ENCODE data around the gene MBD3L5. TPM values are rescaled to one million over a fixed set of nuclear protein-coding genes. Genes with fewer than 3 reads are reported as not detected.
"Not testable (repeated sequence)": the region's sequence is repeated elsewhere in the genome, so short reads cannot be mapped to it uniquely, and the experiment has no call there.

MBD3L5 gene
- total and polyA plus RNA-seq, 11 donors: not detected

DNA sequence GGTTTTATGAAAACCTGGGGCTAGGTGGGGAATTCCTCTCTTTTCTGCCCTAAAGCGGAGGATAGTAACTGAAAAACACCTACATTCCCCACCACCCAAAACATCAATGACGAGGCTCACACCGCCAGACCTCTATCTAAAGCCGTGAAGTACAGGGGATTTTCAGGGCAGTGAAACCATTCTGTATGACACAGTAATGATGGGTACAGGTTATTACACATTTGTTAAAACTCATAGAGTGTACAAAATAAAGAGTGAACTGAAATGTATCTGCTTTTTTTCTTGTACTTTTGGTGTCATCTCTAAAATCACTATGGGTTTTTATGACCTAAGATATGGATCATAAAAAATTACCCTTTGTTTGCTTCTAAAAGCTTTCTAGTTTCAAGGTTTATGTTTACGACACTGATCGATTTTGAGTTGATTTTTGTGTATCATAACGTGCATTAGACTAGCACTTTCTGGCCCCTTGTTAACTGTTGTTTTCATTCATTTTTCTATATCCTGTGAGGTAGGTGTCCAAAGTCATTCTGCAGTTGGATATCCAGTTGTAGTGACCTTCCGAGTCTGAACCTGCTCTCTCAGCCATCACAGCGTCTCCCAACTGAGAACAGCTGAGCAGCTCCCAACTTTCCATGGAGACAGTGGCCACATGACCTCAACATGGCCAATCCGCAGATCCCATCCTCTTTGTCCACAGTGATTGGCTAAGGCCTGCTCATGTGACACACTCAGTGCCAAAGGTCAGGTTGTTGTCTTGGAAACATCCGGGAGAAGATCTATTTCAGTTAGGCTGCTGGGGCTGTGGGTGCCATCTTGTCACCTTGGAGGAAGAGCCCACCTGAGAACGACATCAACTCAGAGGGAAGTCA, 19.4 kb upstream of the MBD3L5 start:
- H3K4me1 ChIP-seq: peaks cover 0 to 17% (median 0%) of the 10 kb centered on the region in 12 donors
- no peak overlapping the region for H3K4me3 ChIP-seq
- DNase-seq (no peak), ATAC-seq (no peak)
- intact Hi-C loops (cut with DNase I): no loop called here
- no peaks in the 10 kb centered on the region for H3K36me3 ChIP-seq
- no peak overlapping the region for H3K27ac ChIP-seq
- TF ChIP-seq, protein P1, sequence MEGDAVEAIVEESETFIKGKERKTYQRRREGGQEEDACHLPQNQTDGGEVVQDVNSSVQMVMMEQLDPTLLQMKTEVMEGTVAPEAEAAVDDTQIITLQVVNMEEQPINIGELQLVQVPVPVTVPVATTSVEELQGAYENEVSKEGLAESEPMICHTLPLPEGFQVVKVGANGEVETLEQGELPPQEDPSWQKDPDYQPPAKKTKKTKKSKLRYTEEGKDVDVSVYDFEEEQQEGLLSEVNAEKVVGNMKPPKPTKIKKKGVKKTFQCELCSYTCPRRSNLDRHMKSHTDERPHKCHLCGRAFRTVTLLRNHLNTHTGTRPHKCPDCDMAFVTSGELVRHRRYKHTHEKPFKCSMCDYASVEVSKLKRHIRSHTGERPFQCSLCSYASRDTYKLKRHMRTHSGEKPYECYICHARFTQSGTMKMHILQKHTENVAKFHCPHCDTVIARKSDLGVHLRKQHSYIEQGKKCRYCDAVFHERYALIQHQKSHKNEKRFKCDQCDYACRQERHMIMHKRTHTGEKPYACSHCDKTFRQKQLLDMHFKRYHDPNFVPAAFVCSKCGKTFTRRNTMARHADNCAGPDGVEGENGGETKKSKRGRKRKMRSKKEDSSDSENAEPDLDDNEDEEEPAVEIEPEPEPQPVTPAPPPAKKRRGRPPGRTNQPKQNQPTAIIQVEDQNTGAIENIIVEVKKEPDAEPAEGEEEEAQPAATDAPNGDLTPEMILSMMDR (IDR thresholded peaks at IDR 0.05): no peak
- TF ChIP-seq POLR2A (IDR thresholded peaks at IDR 0.05): no peak
- H3K9me3 ChIP-seq: peaks cover 0 to 5% (median 0%) of the 10 kb centered on the region in 12 donors
- peaks cover 0 to 6% (median 0%) of the 10 kb centered on the region in 9 donors for H3K27me3 ChIP-seq
- 78 to 87% (median 85%) methylated on average over 12 of the region's 12 CpGs for WGBS, 4 donors

DNA sequence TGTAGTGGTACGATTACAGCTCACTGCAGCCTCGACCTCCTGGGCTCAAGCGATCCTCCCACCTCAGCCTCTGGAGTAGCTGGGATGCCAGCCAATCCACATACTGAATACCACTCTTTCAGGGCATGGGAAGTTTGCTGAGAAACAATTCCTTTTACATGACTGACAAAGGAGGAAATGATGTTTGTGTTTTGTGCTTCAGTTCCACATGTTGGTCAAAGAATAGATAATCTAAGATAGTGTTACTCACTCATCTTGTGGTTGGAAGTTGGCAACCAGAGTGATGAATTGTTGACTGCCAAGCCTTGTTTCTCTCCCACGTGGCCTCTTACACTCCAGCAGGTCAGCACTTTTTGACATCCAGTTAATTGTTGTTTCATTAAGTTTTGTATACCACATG, 16.7 kb upstream of the MBD3L5 start:
- peaks cover 0 to 24% (median 3%) of the 10 kb centered on the region in 9 donors for H3K27me3 ChIP-seq
- H3K27ac ChIP-seq: peak overlapping the region in 1 of 12 donors; percentile 34
- no peaks in the 10 kb centered on the region for H3K36me3 ChIP-seq
- H3K9me3 ChIP-seq: peaks cover 0 to 5% (median 0%) of the 10 kb centered on the region in 12 donors
- TF ChIP-seq, protein P1 (IDR thresholded peaks at IDR 0.05): no peak
- no peak for TF ChIP-seq POLR2A (IDR thresholded peaks at IDR 0.05)
- intact Hi-C loops (cut with DNase I): no loop called here
- H3K4me3 ChIP-seq: no peak overlapping the region
- ATAC-seq (no peak), DNase-seq (no peak)
- H3K4me1 ChIP-seq: peaks cover 0 to 17% (median 0%) of the 10 kb centered on the region in 12 donors
- WGBS, 4 donors: 64 to 71% (median 68%) methylated on average over 4 of the region's 4 CpGs

DNA sequence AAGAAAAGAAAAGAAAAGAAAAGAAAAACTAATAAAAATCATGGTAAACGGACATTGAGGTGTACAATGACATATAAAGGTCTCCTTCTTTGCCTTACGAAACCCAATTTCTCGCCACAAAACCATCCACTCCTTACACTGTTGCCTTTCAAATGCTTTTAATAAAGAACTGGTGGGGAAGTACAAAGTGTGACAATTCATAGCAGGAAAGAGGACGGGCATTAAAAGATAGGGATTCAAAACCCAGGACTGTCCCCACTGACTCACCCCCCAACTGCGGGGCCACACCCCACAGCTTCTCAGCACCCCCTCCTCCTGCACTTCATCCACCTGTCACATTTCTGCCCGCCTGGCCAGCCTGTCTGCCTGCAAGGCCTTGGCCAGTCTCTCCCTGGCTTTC, 11.6 kb upstream of the MBD3L5 start:
- Histone ChIP-seq H3K36me3 (no peaks in the 10 kb centered on the region), H3K4me3 (no peak overlapping the region), H3K9me3 (peaks cover 0 to 5% (median 0%) of the 10 kb centered on the region in 12 donors), H3K27ac (no peak overlapping the region), H3K27me3 (peaks cover 0 to 24% (median 3%) of the 10 kb centered on the region in 9 donors), H3K4me1 (peaks cover 0 to 3% (median 0%) of the 10 kb centered on the region in 12 donors)
- ATAC-seq (no peak), DNase-seq (no peak)
- WGBS, 4 donors: 67 to 79% (median 75%) methylated on average over 6 of the region's 6 CpGs
- TF ChIP-seq POLR2A (IDR thresholded peaks at IDR 0.05): no peak
- TF ChIP-seq, protein P1 (IDR thresholded peaks at IDR 0.05): no peak
- intact Hi-C loops (cut with DNase I): no loop called here

DNA sequence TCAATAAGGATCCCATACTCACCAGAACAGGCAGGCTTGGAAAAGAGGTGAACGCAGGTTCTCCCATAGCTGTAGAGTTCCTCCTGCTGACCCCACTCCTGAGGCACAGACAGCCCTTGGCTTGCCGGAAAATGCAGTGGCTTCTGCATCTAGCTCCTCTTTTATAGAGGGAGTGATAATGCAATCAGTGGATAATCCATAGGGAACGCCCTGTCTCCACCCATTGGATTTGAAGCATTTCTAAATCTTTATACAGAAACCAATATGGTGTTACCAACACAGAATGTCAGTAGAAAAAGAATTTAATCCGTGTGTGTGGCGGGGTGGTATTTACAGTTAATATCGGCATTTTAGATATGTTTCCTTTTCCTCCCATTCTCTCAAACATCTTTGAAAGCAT, 9.0 kb upstream of the MBD3L5 start, which contains the start of gene MBD3L2B:
Gene MBD3L2B (minus strand): TSS at position 101 of the 400 bp plus-strand sequence. CDS start 34 bp downstream, at position 67.
- intact Hi-C loops (cut with DNase I); H3K36me3 ChIP-seq; H3K4me3 ChIP-seq; ATAC-seq; DNase-seq; H3K27ac ChIP-seq; H3K9me3 ChIP-seq; H3K4me1 ChIP-seq: not testable (repeated sequence)
- peaks cover 0 to 15% (median 3%) of the 10 kb centered on the region in 9 donors for H3K27me3 ChIP-seq
- WGBS, 4 donors: no CpG with 5 or more reads among the region's 6 CpGs

DNA sequence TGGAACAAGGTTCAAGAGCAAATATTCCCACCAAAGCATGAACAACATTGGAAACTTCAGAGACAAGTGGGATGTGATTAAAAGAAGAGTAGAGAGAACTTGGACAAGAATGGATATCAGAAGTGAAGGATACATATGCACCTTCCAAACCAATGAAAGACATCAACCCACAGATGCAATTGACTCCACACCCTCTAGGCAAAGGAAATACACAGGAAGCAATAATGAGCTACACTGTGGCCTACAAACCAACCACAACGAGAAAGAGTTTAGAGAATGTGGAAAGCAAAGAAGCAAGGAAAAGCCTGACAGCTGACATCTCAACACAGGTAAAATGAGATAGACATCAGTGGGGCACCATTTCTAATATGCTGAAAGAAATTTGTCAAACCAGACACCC, 1.6 kb upstream of the MBD3L5 start:
- H3K9me3 ChIP-seq; H3K36me3 ChIP-seq; intact Hi-C loops (cut with DNase I); H3K4me3 ChIP-seq; H3K27me3 ChIP-seq; H3K27ac ChIP-seq; H3K4me1 ChIP-seq; ATAC-seq; DNase-seq: not testable (repeated sequence)
- no CpG with 5 or more reads among the region's 1 CpG for WGBS, 4 donors

DNA sequence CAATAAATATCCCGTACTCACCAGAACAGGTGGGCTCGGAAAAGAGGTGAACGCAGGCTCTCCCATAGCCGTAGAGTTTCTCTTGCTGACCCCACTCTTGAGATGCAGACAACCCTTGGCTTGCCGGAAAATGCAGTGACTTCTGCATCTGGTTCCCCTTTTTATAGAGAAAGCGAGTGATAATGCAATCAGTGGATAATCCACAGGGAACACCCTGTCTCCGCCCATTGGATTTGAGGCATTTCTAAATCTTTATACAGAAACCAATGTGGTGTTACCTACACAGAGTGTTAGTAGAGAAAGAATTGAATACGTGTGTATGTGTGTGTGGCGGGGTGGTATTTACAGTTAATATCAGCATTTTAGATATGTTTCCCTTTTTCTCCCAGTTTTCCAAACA, 9.7 kb downstream of the MBD3L5 start, which contains the start of gene MBD3L4:
Gene MBD3L4 (minus strand): TSS at position 101 of the 400 bp plus-strand sequence. CDS start 35 bp downstream, at position 66.
- DNase-seq; ATAC-seq; intact Hi-C loops (cut with DNase I); H3K4me3 ChIP-seq; H3K36me3 ChIP-seq; H3K4me1 ChIP-seq; H3K27me3 ChIP-seq; H3K9me3 ChIP-seq; H3K27ac ChIP-seq: not testable (repeated sequence)
- 71% methylated on average over 2 of the region's 9 CpGs; no CpG with 5 or more reads in 3 of the 4 donors for WGBS, 4 donors

DNA sequence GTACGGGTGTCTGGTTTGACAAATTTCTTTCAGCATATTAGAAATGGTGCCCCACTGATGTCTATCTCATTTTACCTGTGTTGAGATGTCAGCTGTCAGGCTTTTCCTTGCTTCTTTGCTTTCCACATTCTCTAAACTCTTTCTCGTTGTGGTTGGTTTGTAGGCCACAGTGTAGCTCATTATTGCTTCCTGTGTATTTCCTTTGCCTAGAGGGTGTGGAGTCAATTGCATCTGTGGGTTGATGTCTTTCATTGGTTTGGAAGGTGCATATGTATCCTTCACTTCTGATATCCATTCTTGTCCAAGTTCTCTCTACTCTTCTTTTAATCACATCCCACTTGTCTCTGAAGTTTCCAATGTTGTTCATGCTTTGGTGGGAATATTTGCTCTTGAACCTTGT, 11.2 kb downstream of the MBD3L5 start:
- intact Hi-C loops (cut with DNase I); H3K27me3 ChIP-seq; H3K4me3 ChIP-seq; H3K36me3 ChIP-seq; ATAC-seq; H3K9me3 ChIP-seq; H3K4me1 ChIP-seq; H3K27ac ChIP-seq; DNase-seq: not testable (repeated sequence)
- no CpG with 5 or more reads among the region's 2 CpGs for WGBS, 4 donors

DNA sequence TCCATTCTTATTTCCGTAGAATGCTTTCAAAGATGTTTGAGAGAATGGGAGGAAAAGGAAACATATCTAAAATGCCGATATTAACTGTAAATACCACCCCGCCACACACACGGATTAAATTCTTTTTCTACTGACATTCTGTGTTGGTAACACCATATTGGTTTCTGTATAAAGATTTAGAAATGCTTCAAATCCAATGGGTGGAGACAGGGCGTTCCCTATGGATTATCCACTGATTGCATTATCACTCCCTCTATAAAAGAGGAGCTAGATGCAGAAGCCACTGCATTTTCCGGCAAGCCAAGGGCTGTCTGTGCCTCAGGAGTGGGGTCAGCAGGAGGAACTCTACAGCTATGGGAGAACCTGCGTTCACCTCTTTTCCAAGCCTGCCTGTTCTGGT, 18.6 kb downstream of the MBD3L5 start, which contains the start of gene MBD3L2:
Gene MBD3L2 (plus strand): TSS at position 301 of the 400 bp plus-strand sequence. CDS start 53 bp downstream, at position 354.
- ATAC-seq; DNase-seq; H3K36me3 ChIP-seq; H3K27me3 ChIP-seq; H3K27ac ChIP-seq; H3K4me3 ChIP-seq; H3K4me1 ChIP-seq; intact Hi-C loops (cut with DNase I); H3K9me3 ChIP-seq: not testable (repeated sequence)
- WGBS, 4 donors: no CpG with 5 or more reads among the region's 7 CpGs
